NCI-H1105 treated with DMSO at 0.1 percent for 48 hours (cell line): ENCODE measurements around the gene RSPO3.
"Not testable (repeated sequence)": the region's sequence is repeated elsewhere in the genome, so short reads cannot be mapped to it uniquely, and the experiment has no call there.

ENCODE experiments used
- DNase-seq: peaks from one replicate; lab custom pipeline; 2025; lab: John Stamatoyannopoulos, UW

RSPO3 gene

GRCh38 chr6:127118298-127119101 lies at the start of gene RSPO3:
Gene RSPO3, plus strand, starts transcription at chr6:127118671. Its CDS starts 522 bp downstream, at chr6:127119193.
- peak; percentile 79 for DNase-seq

GRCh38 chr6:127069659-127070279 lies 48.7 kb upstream of the RSPO3 start:
- peak; percentile 63 for DNase-seq

DNA sequence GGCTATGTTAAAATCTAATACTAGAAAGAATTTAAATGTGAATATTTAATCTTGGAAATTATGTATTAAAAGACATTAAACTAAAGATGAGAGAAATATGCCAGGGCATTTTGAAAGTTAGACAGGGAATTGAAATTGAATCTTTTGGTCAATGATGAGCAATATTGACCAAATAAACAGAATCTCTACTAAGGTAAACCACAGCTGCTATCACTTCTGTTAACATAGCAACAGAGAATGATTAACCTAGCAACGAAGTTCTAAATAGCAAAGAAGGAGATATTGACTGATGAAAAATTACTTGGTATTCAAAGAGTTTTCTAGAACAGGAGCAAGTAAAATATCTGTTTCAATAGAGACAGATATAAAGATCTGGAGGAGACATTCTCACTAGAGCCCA lies 45.2 kb upstream of the RSPO3 start:
- no peak for DNase-seq

- DNase-seq = no peak
Measured at GRCh38 chr6:127076466-127076865, 42.0 kb upstream of the RSPO3 start.

GRCh38 chr6:127077886-127078285 lies 40.6 kb upstream of the RSPO3 start:
- DNase-seq = no peak

GRCh38 chr6:127078669-127079068 lies 39.8 kb upstream of the RSPO3 start:
- no peak for DNase-seq

- DNase-seq = no peak
Measured at GRCh38 chr6:127079681-127080080, 38.8 kb upstream of the RSPO3 start.

- DNase-seq = no peak
Measured at GRCh38 chr6:127080081-127080480, 38.4 kb upstream of the RSPO3 start.

GRCh38 chr6:127083231-127083962 lies 35.1 kb upstream of the RSPO3 start:
- DNase-seq = no peak

- no peak for DNase-seq
Measured at GRCh38 chr6:127083963-127084310, 34.5 kb upstream of the RSPO3 start.

DNA sequence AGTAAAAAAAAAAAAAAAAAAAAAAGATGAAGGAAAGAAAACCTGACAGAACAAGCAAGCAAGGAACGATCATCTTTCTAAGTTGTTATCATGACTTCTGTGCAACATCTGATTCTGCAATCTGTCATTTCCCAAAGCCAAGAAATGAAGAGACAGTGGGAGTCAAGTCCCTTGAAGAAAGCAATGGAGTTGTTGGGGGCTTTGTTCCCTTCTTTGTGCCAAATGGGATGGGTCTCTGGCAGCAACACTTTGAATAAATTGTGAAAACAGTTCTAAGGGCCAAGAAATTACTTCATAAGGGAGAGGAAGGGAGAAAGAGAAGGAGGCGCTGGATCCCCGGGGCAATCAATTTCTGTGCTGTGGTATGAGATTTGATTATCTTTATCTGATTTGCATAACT lies 33.3 kb upstream of the RSPO3 start:
- no peak for DNase-seq

DNA sequence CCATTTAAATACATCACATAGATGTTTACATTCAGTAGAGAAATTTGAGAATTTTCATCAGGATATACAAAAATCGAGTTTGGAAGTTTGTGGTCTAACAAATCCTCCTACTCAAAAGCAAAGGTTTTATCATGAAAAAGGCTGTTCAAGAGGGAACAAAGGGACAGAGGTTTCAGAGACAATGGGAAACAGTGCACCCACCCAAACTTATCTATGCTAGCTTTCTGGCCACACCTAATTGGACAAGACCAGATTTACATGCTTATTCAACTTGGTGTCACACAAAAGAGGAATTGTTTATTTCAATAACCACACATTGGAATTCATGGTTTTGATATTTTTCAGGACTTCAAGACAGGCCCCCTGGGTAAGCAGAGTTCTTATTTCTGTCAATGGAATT lies 28.4 kb upstream of the RSPO3 start:
- no peak for DNase-seq

DNA sequence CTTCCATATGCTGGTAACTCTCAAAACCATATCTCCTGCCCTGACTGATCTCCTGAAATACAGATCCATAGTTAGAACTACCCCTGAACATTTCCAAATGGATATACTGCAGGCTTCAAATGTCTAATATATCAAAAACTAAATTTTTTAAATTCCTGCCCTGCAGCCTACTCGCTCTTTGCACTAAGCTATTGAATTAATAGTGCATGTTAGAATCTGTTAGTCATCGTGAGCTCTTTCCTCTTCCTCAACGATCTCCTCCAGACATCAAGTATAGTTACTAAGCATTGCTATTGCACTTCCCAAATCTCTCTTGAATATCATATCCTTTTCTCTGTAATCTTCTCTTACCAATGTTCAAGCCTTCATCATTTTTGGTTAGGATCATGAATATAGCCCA lies 26.0 kb upstream of the RSPO3 start:
- no peak for DNase-seq

- DNase-seq = no peak
Measured at GRCh38 chr6:127094791-127095190, 23.7 kb upstream of the RSPO3 start.

DNA sequence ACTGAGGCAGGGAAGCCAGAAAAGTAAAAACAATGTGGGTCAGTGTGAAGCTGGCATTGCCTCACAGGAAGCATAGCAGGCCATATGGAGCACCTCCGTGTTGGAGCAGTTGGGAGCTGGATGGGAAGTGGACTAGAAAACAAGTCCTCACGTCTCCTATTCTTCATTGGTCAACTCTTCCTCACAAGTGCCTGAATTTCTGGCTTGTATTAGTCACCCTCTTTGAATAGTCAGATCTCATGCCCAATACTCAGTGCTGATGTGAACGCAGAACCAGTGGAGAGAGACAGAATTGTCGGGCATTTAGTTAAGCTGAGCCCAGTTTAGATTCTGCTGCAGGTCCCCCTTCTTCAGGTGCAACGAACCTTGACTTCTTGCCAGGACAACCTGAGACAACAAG lies 22.3 kb upstream of the RSPO3 start:
- DNase-seq = no peak

GRCh38 chr6:127097442-127097841 lies 21.0 kb upstream of the RSPO3 start:
- DNase-seq = not testable (repeated sequence)

- DNase-seq = no peak
Measured at GRCh38 chr6:127100510-127101140, 17.8 kb upstream of the RSPO3 start.

DNA sequence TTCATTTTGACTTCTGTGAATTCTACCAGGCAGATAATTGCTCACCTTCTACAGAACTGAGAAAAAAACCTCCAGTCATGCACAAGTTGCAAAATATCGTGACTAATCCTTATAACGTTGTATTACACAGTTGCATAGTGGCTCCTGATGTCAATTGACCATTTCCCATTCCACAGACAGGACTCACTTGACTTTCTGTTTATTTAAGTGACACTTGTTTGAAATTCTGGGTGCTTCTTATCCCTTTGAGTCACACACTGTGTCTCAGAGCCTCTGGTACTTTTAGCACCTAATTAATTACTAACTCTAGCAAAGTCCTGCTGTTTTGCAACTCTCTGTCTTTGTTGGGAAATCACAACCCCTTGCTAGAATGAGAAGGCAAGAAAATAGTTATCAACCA lies 16.2 kb upstream of the RSPO3 start:
- no peak for DNase-seq

DNA sequence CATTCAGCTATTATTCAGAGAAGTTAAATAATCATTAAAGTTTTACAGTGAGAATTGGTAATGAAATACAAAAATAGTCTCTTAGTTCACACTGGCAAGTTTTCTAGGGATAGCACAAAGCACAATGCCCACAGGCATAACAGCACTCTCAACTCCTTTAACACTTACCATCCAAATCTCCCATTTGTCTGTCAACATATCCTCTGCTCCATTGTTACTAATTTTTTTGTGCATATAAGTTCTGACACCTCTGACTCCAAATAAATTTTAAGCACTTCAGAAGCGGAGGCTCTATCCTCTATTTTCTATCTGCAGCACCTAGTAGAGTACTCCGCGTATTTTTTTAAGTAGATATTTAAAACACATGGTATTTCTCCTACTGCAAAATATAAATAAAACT lies 15.6 kb upstream of the RSPO3 start:
- no peak for DNase-seq

DNA sequence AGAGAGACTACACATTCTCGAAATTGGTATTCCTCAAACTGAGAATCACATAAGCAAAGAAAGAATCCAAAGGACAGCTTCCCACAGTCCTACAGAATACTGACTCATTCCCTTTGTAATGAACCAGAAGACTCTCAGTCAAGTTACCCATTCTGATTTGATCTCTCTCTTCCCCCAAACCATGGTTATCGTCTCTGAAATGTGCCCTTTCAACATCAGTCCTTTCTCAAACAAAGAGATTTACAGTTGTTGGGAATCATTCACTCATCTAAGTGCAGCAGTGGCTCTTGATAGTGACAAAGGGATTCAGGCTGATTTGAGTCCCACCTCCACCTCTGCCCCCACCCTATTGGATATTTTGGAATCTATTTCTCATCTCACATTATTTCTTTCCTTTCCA lies 15.0 kb upstream of the RSPO3 start:
- no peak for DNase-seq

DNA sequence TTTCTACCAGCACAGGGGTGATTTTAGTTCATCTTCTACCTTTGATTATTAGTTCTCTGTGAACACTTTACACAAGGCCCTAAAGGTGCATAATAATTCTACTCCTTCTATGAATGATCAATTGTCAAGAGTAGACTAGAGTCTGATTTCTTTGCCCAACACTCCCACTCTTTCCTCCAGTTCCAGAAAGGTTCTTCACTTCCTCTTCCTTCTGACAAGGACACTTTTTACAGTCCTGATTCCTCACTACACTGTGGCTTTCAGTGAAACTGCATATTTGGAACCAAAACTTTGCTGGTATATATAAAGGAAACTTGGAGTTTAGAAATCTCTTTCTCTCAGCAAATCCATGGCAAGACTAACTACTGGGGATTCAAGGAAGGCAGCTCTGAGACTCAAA lies 10.6 kb upstream of the RSPO3 start:
- no peak for DNase-seq

GRCh38 chr6:127110712-127111111 lies 7.8 kb upstream of the RSPO3 start:
- no peak for DNase-seq

DNA sequence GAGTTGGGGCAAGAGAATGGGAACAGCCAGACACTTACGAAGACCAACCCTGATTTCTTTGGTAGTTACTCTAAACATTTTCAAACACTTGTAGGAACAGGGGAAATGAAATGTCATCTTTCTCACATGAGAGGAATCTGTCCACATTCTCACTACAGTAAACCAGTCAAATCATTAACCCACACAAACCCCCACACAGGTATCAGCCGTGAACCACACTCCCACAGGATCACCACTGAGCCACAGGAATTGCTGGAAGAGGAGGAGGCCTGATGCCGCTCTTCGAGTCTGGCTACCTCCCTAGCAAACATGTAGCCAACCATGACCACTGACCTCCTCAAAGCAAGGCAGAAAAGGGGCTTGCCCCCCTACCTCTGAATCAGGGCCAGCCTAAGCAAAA lies 6.9 kb upstream of the RSPO3 start:
- DNase-seq = no peak
